Thyroid gland (tissue), 4 donors: ENCODE data around the gene MYL3. TPM values are rescaled to one million over a fixed set of nuclear protein-coding genes. Genes with fewer than 3 reads are reported as not detected.

Experiments used
- DNase-seq, 2 donors: peaks; one replicate each; pipeline ENCODE4 v3.0.0-alpha.2; 2019
- H3K27ac ChIP-seq, 3 donors: fragments of 200-600 bp; sonication (generic); 1 replicate in 2 of 3; 2 replicates in 1 of 3; pipeline ENCODE4 v1.5.1; 2016 to 2019; ENCODE audit warnings: mild to moderate bottlenecking in 1 of 3, moderate library complexity in 1 of 3
- H3K27me3 ChIP-seq: fragments of 200-600 bp; sonication (generic); one replicate; pipeline ENCODE4 v1.5.1; 2019
- H3K36me3 ChIP-seq, 2 donors: fragments of 200-600 bp; sonication (generic); one replicate each; pipeline ENCODE4 v1.5.1; 2016 to 2019
- H3K4me1 ChIP-seq, 2 donors: fragments of 200-600 bp; sonication (generic); one replicate each; pipeline ENCODE4 v1.5.1; 2017 to 2019
- H3K4me3 ChIP-seq, 3 donors: fragments of 200-600 bp; sonication (generic); replicated peaks in 1 of 3; 1 replicate in 2 of 3; 2 replicates in 1 of 3; pipeline ENCODE4 v1.5.1; 2016; ENCODE audit warnings: mild to moderate bottlenecking in 1 of 3
- H3K9me3 ChIP-seq: fragments of 200-600 bp; sonication (generic); one replicate; pipeline ENCODE4 v1.5.1; 2017
- POLR2A ChIP-seq, 2 donors: fragments of 450-650 bp; IDR thresholded peaks; one replicate each; pipeline ENCODE4 v1.6.1; 2017; ENCODE audit warnings: antibody characterized with exemption in 2 of 2, mild to moderate bottlenecking in 2 of 2, moderate library complexity in 1 of 2
- WGBS, 2 donors: methylation state at CpG; one replicate each; pipeline ENCODE4 v1.1.5; 2017; 5-methylcytosine and 5-hydroxymethylcytosine counted together
- intact Hi-C: fragments of 100-400 bp; cut with DNase I; formaldehyde crosslinking; loops from one replicate; pipeline ENCODE4 v1.15.1; 2023
- total RNA-seq, 4 donors: library from RNA; depleted of rRNA; stranded (reverse); fragments of >200 nt; gene quantifications; one replicate each; pipeline ENCODE4 v1.2.3, GENCODE V29; 2016
- TF ChIP-seq, protein P1 (sequence below), 6 experiments: fragments of 200-600 bp in 3 of 6; fragments of 450-650 bp in 3 of 6; sonication (generic) in 3 of 6; IDR thresholded peaks; one replicate each; pipeline ENCODE4 v1.5.1; 2016 to 2019; ENCODE audit warnings: antibody characterized with exemption in 6 of 6, mild to moderate bottlenecking in 2 of 6, inconsistent platforms in 1 of 6, moderate library complexity in 1 of 6

MYL3 gene
- total RNA-seq, 4 donors from 2014 or later, result 1.8 to 2.8 TPM; not detected in 2

DNA sequence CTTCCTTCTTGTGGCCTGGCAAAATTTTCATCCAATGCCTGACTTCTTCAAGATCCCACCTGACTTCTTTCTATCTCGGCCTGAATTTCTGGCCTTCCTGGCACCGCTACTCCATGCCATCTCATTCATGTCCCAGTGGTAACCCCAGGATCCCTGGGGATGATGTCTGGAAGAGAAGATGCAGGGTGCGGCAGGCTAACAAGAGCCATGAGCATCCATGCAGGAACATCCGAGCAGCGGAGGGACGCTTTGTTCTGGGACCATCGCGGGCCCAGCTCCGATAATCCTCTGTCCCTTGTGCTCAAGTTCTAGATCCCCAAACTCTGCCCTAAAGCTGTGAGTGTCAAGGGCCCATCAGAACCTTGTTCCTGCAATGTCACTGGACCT, 10.9 kb downstream of the MYL3 start:
- no peaks in the 10 kb centered on the region for H3K9me3 ChIP-seq
- H3K4me3 ChIP-seq, result no peak overlapping the region
- TF ChIP-seq POLR2A (IDR thresholded peaks at IDR 0.05), result no peak
- TF ChIP-seq, protein P1, sequence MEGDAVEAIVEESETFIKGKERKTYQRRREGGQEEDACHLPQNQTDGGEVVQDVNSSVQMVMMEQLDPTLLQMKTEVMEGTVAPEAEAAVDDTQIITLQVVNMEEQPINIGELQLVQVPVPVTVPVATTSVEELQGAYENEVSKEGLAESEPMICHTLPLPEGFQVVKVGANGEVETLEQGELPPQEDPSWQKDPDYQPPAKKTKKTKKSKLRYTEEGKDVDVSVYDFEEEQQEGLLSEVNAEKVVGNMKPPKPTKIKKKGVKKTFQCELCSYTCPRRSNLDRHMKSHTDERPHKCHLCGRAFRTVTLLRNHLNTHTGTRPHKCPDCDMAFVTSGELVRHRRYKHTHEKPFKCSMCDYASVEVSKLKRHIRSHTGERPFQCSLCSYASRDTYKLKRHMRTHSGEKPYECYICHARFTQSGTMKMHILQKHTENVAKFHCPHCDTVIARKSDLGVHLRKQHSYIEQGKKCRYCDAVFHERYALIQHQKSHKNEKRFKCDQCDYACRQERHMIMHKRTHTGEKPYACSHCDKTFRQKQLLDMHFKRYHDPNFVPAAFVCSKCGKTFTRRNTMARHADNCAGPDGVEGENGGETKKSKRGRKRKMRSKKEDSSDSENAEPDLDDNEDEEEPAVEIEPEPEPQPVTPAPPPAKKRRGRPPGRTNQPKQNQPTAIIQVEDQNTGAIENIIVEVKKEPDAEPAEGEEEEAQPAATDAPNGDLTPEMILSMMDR (IDR thresholded peaks at IDR 0.05), result no peak
- H3K36me3 ChIP-seq, result no peaks in the 10 kb centered on the region
- H3K4me1 ChIP-seq, result no peaks in the 10 kb centered on the region
- intact Hi-C loops, result no loop called here
- H3K27me3 ChIP-seq, result no peaks in the 10 kb centered on the region
- 92 to 97% methylated on average over 9 of the region's 9 CpGs for WGBS, 2 donors
- no peak overlapping the region for H3K27ac ChIP-seq
- DNase-seq, result no peak

DNA sequence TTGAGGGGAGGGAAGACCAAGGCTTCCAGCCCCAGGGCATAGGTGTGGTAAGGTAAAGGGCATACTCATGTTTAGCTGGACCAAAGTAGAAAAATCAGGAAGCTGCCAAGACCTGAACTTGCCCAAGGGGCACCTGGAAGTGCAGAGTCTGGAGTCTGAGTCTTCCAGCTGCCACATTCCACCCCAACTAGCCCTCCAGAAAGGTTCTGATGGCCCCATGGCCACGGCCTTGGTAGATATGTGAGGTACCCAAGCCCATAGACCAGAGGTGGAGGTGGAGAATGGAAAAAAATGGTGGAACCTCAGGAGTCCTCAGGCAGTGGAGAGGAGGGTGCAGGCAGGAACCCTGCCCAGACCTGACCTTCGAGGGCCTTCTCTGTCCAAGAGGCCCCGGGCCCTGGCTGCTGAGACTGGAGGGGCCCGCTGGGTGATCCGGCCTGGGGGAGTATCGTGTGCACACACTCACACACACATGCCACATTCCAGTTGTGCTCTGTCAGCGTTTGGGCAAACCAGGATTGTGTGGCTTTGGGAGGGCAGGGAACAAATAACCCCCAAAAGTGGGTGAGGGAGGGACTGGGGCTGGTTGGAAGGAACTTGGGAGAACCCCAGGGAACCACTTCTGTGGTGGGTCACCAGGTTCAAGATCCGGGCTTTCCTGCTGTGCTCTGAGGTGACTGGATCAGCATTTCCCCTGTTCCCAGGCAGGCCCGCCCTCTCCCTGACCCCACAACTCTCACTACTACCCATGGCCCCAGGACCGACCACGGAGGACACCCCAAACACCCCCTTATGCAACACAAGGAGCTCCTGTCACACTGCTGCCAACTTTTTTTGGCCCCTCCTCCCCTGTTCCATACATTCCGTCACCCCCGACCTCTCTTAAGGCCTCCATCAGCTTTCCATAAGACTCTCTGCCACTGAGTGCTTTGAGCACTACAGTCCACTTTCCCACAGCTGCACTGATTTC, 11.6 kb downstream of the MYL3 start:
- no peak for DNase-seq
- H3K36me3 ChIP-seq, result no peaks in the 10 kb centered on the region
- H3K9me3 ChIP-seq, result no peaks in the 10 kb centered on the region
- intact Hi-C loops, result no loop called here
- TF ChIP-seq POLR2A (IDR thresholded peaks at IDR 0.05), result no peak
- TF ChIP-seq, protein P1 (IDR thresholded peaks at IDR 0.05), result no peak
- peaks cover 0 to 2% of the 10 kb centered on the region in 2 donors for H3K4me1 ChIP-seq
- H3K4me3 ChIP-seq, result no peak overlapping the region
- no peaks in the 10 kb centered on the region for H3K27me3 ChIP-seq
- H3K27ac ChIP-seq, result no peak overlapping the region
- 83 to 87% methylated on average over 12 to 13 of the region's 13 CpGs for WGBS, 2 donors

DNA sequence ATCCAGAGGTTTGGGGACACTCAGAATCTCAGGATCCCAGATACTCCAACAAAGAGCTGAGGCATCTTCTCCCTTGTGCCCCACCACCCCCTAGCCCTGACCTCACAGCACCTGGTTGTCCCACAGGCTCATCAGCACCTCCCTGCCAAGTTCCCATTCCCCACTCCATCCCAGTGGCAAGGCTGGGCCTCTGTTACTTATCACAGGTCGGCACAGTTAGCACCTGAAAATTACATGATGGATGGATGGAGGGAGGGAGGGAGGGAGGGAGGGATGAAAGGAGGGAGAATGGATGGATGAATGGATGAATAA, 12.8 kb downstream of the MYL3 start:
- Histone ChIP-seq H3K27ac (no peak overlapping the region), H3K4me1 (peaks cover 6 to 13% of the 10 kb centered on the region in 2 donors), H3K4me3 (no peak overlapping the region), H3K9me3 (no peaks in the 10 kb centered on the region), H3K27me3 (no peaks in the 10 kb centered on the region), H3K36me3 (no peaks in the 10 kb centered on the region)
- no peak for DNase-seq
- intact Hi-C loops, result no loop called here
- whole genome bisulfite sequencing, 2 donors, result 82 to 83% methylated on average over 1 of the region's 1 CpG
- TF ChIP-seq POLR2A (IDR thresholded peaks at IDR 0.05), result no peak
- TF ChIP-seq, protein P1 (IDR thresholded peaks at IDR 0.05), result no peak

DNA sequence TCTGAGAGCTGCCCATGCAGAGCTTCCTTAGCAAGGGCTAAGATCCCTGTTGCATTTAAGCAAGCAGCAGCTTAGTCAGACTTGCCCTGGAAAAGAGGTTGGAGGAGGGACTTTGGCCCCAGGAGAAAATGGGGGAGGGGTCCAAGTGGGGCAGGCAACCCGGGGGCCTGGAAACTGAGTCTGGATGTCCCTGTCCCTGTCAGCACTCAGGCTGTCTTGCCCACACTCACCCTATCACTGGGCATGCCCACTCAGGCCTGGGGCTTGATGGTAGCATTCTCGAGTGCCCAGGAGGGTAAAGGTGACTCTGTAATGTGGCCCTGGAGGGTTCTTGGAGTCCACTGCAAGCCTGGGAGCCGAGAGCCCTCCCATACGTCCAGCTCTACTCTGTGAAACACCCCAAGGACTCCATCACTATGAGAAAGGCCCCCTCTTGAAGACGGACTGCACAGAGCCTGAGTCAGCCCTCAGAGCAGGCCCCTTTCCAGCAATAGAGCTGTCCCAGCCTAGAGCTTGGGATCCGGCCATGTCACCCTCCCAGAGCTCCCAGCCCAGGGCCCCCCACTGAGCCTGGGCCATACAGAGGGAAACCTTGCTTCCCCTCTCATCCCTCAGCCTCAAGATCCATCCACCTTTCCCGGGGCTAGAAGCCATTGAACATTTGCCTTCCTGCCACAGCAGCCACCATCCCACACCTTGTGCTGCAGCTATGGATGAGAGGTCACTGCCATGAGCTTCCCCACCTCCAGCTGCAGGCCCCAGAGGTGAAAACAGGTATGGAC, 13.4 kb downstream of the MYL3 start:
- Histone ChIP-seq H3K9me3 (no peaks in the 10 kb centered on the region), H3K4me3 (no peak overlapping the region), H3K27me3 (no peaks in the 10 kb centered on the region), H3K36me3 (no peaks in the 10 kb centered on the region), H3K4me1 (peaks cover 6 to 19% of the 10 kb centered on the region in 2 donors), H3K27ac (no peak overlapping the region)
- intact Hi-C loops, result no loop called here
- 79 to 89% methylated on average over 6 of the region's 7 CpGs for WGBS, 2 donors
- no peak for DNase-seq
- no peak for TF ChIP-seq POLR2A (IDR thresholded peaks at IDR 0.05)
- TF ChIP-seq, protein P1 (IDR thresholded peaks at IDR 0.05), result no peak
